Glomerular visceral epithelial cell (primary cell): ENCODE results near the gene FNIP2.
"Not testable (repeated sequence)": the region's sequence is repeated elsewhere in the genome, so short reads cannot be mapped to it uniquely, and the experiment has no call there.

Experiments used
- DNase-seq: peaks from one replicate; pipeline ENCODE4 v3.0.0-alpha.2; 2016; ENCODE audit errors: extremely low spot score

Gene FNIP2

GRCh38 chr4:158793021-158793420 lies 24.2 kb downstream of the FNIP2 start:
- DNase-seq, result no peak

- DNase-seq, result not testable (repeated sequence)
These were observed 24.6 kb downstream of the FNIP2 start for GRCh38 chr4:158793430-158793829.

- DNase-seq, result no peak
These were observed 27.7 kb downstream of the FNIP2 start for GRCh38 chr4:158796370-158797140.

GRCh38 chr4:158798062-158798461 lies 29.2 kb downstream of the FNIP2 start:
- DNase-seq, result no peak

GRCh38 chr4:158799013-158799770 lies 30.4 kb downstream of the FNIP2 start:
- DNase-seq, result no peak

GRCh38 chr4:158799856-158800255 lies 31.0 kb downstream of the FNIP2 start:
- DNase-seq, result no peak

- no peak for DNase-seq
These were observed 32.2 kb downstream of the FNIP2 start for GRCh38 chr4:158801066-158801465.

- no peak for DNase-seq
These were observed 32.9 kb downstream of the FNIP2 start for GRCh38 chr4:158801677-158802076.

GRCh38 chr4:158802914-158803313 lies 34.1 kb downstream of the FNIP2 start:
- DNase-seq, result no peak

GRCh38 chr4:158805635-158806471 lies 37.0 kb downstream of the FNIP2 start:
- no peak for DNase-seq

GRCh38 chr4:158807691-158808090 lies 38.9 kb downstream of the FNIP2 start:
- DNase-seq, result no peak

- DNase-seq, result no peak
These were observed 39.6 kb downstream of the FNIP2 start for GRCh38 chr4:158808399-158808798.

GRCh38 chr4:158809208-158809607 lies 40.4 kb downstream of the FNIP2 start:
- DNase-seq, result not testable (repeated sequence)

- peak; percentile 78 for DNase-seq
These were observed 41.0 kb downstream of the FNIP2 start for GRCh38 chr4:158809611-158810486.

GRCh38 chr4:158810487-158811215 lies 41.8 kb downstream of the FNIP2 start:
- DNase-seq, result peak; percentile 86

GRCh38 chr4:158811216-158811540 lies 42.4 kb downstream of the FNIP2 start:
- no peak for DNase-seq

- no peak for DNase-seq
These were observed 42.9 kb downstream of the FNIP2 start for GRCh38 chr4:158811704-158812103.

- DNase-seq, result no peak
These were observed 43.3 kb downstream of the FNIP2 start for GRCh38 chr4:158812133-158812532.

GRCh38 chr4:158812543-158812942 lies 43.7 kb downstream of the FNIP2 start:
- DNase-seq, result no peak

GRCh38 chr4:158813113-158813512 lies 44.3 kb downstream of the FNIP2 start:
- no peak for DNase-seq

GRCh38 chr4:158814207-158814606 lies 45.4 kb downstream of the FNIP2 start:
- DNase-seq, result no peak
